Peyer's patch (tissue), 4 donors: ENCODE results near the gene ZSWIM3.

Source experiments
- CTCF ChIP-seq, 6 experiments: fragments of 450-650 bp in 4 of 6; fragments of 200-600 bp in 2 of 6; sonication (generic) in 1 of 6; IDR thresholded peaks; one replicate each; pipeline ENCODE4 v1.5.1; 2017 to 2019; ENCODE audit warnings: antibody characterized with exemption in 6 of 6, mild to moderate bottlenecking in 3 of 6, moderate library complexity in 1 of 6
- POLR2A ChIP-seq, 2 donors: fragments of 450-650 bp; IDR thresholded peaks; one replicate each; pipeline ENCODE4 v1.5.1; 2017; ENCODE audit warnings: antibody characterized with exemption in 2 of 2, mild to moderate bottlenecking in 2 of 2, moderate library complexity in 2 of 2

DNA sequence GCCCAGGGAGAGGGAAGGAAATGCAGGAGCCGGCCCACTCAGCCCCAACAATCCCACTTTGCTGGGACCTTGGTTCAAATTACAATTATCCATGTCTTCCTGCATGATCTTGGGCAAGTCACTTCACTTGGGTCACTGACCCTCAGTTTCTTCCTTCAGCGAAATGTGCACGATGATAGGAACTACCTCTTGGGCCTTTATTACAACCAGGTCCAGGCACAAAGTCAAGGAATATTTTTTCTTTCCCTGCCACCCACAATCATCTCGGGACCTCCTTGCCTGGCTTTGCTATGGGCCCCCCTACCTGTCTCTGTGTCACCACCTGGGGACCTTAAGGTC is 54.9 kb downstream of the ZSWIM3 start:
- TF ChIP-seq POLR2A (IDR thresholded peaks at IDR 0.05): no peak
- no peak for TF ChIP-seq CTCF (IDR thresholded peaks at IDR 0.05)
